GM19023 (cell line): ENCODE measurements around the gene SHMT1.
"Not testable (repeated sequence)": the region's sequence is repeated elsewhere in the genome, so short reads cannot be mapped to it uniquely, and the experiment has no call there.

Source experiments
- ATAC-seq: cut with Tn5 transposase; IDR thresholded peaks from one replicate; pipeline ENCODE4 v1.9.1; 2021; ENCODE audit warnings: mild to moderate bottlenecking, moderate library complexity; ENCODE audit not compliant: unreplicated experiment

SHMT1 gene

DNA sequence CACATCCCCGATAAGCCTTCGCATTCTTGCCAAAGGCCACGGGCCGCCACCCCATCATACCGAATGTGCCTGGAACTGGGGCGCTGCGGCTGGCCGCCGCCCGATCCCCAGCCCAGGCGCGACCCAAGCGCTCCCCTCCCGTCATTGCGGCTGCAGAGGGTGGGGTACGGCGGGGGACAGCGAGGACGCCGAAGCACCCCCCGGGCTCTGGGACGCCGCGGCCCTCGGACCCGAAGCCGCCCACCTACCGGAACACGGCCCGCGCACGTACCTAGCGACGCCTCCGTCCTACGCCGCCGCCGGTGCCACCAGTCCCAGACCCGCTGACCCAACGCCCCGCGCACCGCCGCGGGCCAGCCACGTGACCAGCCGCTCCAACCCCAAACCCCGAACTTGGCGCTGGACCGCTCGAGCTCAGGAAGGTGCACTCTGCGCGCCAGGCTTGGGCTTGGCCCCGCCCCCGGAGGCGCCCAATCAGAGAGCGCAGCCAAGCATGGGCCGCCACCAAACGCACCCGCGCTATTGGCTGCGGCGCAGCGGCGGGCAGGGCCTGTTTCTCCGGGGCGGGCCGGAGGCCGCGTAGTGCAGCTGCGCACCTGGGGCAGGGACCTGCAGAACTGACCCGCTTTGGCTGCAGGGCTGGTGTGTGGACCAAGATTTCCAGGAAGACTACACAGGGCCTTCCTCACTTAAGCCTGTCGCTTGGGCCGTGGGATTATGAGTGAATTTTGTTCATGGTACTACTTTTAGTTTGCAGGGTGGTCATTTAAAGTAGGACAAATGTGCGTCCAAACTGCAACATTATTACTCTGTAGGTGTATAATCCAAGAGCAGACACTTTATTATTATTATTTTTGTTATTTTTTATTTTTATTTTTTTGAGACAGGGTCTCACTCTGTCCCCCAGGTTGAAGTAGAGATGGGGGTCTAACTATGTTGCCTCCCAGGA is at the start of gene SHMT1:
SHMT1 (minus strand) TSS at position 450 of the 949 bp plus-strand sequence. CDS start 7,569 bp downstream, outside the sequence.
- peak; percentile 99 for ATAC-seq

DNA sequence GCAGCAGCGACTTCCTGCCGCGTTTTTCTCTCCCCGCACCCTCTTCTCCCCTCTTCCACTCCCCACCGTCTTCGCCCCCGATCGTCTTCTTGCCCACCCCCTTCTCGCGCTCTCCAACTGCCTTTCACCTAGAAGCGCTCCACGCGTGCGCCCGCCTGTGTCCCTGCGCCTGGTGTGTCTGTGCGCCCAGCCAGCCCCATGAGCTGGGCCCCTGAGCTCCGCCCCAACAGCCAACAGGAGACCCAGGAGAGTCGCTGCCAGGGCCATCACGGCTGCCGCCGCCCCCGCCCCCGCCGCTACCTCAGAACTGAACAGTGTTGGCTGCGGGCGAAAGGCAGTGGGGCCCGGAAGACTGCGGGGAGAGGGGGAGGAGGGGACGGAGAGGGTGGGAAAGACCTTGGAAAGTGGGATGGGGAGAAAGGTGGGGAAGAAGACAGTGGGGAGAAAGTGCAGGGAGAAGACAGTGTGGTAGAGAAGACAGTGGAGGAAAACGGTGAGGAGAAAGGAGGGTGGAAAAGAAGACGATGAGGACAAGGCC is 48.7 kb upstream of the SHMT1 start:
- ATAC-seq = peak; percentile 77

- peak; percentile 14 for ATAC-seq
These were observed 48.1 kb upstream of the SHMT1 start for GRCh38 chr17:18411377-18411864.

DNA sequence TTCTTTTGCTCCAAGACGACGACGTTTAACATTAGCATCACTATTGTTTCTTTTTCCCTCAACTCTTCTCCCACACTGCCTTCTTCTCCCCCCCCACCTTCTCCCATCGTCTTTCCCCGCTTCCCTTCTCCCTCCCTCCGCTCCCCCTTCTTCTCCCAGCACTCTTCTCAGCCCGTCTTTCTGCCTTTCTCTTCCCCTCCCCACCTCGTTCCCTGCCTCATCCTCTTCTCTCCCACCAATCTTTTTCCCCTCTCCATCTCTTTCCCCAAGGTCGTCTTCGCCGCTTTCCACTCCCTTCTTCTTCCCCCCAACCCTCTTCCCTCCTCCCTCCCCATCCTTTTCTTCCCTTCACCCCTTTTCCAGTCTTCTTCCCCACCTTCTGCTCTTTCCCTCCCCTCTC is 47.4 kb upstream of the SHMT1 start:
- ATAC-seq = not testable (repeated sequence)

DNA sequence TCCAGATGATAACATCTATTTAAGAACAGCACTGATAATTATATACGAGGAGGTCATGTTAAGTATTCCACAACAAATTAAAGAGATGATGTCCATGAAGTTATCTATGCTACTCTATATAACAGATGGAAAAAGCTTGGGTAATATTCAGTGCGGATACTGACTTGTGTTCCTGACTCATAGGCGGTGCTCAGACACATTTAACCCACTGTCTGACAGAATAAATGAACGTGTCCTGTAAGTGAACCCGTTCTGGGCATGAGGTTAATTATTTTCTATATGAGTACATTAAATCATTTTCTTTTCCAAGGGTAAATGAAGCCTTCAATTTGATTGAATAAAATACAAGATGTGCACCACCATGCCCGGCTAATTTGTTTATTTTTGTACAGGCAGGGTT is 46.0 kb upstream of the SHMT1 start:
- ATAC-seq = not testable (repeated sequence)

- not testable (repeated sequence) for ATAC-seq
These were observed 45.6 kb upstream of the SHMT1 start for GRCh38 chr17:18408906-18409305.

DNA sequence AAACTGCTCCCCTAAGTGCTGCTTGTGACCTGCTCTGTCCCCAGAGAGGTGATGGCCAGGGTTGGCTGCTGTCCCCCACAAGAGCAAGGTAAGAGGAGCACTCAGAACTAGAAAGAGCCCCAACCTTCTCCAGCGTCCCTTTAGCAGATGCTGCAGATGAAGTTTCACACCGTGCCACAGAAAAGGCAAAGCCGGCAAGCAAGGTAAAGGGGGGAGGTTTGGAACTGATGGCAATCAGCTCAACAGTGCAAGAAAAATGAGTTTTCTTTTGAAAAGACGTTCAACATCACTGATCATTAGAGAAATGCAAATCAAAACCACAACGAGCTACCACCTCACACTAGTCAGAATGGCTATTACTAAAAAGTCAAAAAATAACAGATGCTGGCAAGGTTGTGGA is 40.3 kb upstream of the SHMT1 start:
- peak; percentile 58 for ATAC-seq

GRCh38 chr17:18403166-18403565 is 39.8 kb upstream of the SHMT1 start:
- ATAC-seq = not testable (repeated sequence)

DNA sequence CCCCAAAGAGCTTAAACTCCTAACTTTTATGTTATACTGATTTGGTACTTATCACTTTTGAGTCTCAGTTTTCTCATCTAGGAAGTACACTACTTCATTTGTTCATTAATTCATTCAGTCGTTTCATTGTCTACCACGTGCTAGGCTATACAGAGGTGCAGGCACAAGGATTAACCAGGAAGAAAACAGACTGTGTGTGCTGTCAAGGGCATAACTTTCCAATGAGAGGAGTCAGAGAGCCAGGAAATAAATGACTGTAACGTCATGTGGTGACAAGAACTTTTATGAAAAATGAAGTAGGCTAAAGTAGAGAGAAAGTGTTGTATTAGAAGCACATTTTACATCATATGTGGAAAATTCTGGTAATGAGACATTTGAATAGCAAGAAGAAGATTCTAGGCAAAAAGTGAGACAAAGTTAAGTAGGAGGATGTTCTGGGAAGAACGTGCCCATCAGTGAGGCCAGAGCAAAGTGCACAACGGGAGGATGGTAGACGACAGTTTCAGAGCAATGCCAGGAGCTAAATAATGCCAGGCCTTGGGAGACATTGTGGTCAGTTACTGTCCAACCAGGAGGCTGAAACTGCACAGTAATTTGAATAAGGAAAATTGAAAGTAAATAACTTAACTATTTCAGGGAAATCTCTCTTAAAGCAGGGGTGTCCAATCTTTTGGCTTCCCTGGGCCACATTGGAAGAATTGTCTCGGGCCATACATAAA is 38.7 kb upstream of the SHMT1 start:
- not testable (repeated sequence) for ATAC-seq

GRCh38 chr17:18388728-18389127 is 25.4 kb upstream of the SHMT1 start:
- ATAC-seq = not testable (repeated sequence)

DNA sequence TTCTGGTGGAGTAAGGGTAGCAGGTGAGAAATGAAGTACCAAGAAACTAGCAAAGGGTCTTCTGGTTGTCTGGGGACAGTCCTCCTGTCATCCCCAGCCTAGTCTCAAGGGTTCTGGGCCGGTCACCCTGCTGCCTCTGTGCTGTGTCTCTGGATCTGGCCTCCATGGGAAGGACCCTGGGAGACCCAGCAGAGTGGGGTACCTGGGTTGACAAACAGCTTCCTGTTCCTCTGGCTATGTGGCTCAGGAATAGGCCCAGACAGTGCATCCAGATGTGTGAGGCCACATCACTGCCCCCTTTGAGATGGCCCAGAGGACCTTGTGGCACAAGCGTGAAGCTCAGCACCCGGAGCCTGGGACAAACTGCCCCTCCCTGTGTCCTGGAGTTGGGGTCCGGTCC is 24.9 kb upstream of the SHMT1 start:
- ATAC-seq = not testable (repeated sequence)

- not testable (repeated sequence) for ATAC-seq
These were observed 24.2 kb upstream of the SHMT1 start for GRCh38 chr17:18387583-18387982.

DNA sequence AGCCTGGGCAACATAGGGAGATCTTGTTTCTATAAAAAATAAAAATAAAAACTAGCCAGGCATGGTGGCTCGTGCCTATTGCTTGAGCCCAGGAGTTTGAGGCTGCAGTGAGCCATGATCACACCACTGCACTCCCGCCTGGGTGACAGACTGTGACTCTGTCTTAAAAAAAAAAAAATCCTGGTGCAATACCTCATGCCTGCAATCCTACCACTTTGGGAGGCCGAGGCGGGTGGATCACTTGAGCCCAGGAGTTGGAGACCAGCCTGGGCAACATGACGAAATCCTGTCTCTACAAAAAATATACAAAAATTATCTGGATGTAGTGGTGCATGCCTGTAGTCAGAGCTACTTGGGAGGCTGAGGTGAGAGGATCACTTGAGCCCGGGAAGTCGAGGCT is 20.9 kb upstream of the SHMT1 start:
- not testable (repeated sequence) for ATAC-seq

DNA sequence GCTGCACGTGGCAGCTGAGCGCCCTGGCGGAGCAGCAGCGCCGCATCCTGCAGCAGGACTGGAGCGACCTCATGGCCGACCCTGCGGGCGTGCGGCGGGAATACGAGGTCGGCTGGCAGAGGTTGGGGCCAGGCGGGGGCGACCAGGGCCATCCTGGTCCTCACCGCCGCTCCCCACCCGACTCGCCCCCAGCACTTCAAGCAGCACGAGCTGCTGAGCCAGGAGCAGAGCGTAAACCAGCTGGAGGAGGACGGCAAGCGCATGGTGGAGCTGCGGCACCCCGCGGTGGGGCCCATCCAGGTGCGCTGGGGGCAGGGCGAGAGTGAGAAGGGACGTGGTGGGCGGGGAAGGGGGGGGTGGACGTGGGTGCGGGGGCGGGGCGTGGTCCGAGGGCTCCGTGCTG is 19.7 kb upstream of the SHMT1 start:
- not testable (repeated sequence) for ATAC-seq

GRCh38 chr17:18382441-18383078 is 19.2 kb upstream of the SHMT1 start:
- no peak for ATAC-seq

- ATAC-seq = no peak
These were observed 18.5 kb upstream of the SHMT1 start for GRCh38 chr17:18381953-18382245.

- ATAC-seq = no peak
These were observed 18.0 kb upstream of the SHMT1 start for GRCh38 chr17:18381158-18381952.

- no peak for ATAC-seq
These were observed 17.3 kb upstream of the SHMT1 start for GRCh38 chr17:18380471-18381157.

GRCh38 chr17:18379246-18380146 is 16.1 kb upstream of the SHMT1 start:
- ATAC-seq = no peak
